ENCODE measurements around the gene TMEM86B. TPM values are rescaled to one million over a fixed set of nuclear protein-coding genes. Genes with fewer than 3 reads are reported as not detected.
"Not testable (repeated sequence)": the region's sequence is repeated elsewhere in the genome, so short reads cannot be mapped to it uniquely, and the experiment has no call there.

Gene TMEM86B
- total RNA-seq, 1 donor from 2014 or later: 6.4 TPM

GRCh38 chr19:55223291-55224037 is 5.1 kb downstream of the TMEM86B start:
- no peak for DNase-seq (ENCODE audit: low spot score)

- DNase-seq (ENCODE audit: low spot score): no peak
These were observed 8.0 kb downstream of the TMEM86B start for GRCh38 chr19:55220525-55220924.

- DNase-seq (ENCODE audit: low spot score): peak; percentile 77
These were observed 11.9 kb downstream of the TMEM86B start for GRCh38 chr19:55216461-55217198.

- DNase-seq (ENCODE audit: low spot score): no peak
These were observed 15.0 kb downstream of the TMEM86B start for GRCh38 chr19:55213547-55213946.

GRCh38 chr19:55212447-55212846 is 16.1 kb downstream of the TMEM86B start:
- no peak for DNase-seq (ENCODE audit: low spot score)

- no peak for DNase-seq (ENCODE audit: low spot score)
These were observed 18.7 kb downstream of the TMEM86B start for GRCh38 chr19:55209693-55210472.

GRCh38 chr19:55208880-55209692 is 19.5 kb downstream of the TMEM86B start, which contains the start of gene PTPRH:
TSS of gene PTPRH (minus strand) at chr19:55209501. CDS start at chr19:55209433, 68 bp downstream.
- no peak for DNase-seq (ENCODE audit: low spot score)

- DNase-seq (ENCODE audit: low spot score): peak; percentile 77
These were observed 21.7 kb downstream of the TMEM86B start for GRCh38 chr19:55206664-55207500.

GRCh38 chr19:55202199-55202598 is 26.4 kb downstream of the TMEM86B start:
- DNase-seq (ENCODE audit: low spot score): not testable (repeated sequence)

GRCh38 chr19:55199620-55200204 is 28.9 kb downstream of the TMEM86B start:
- DNase-seq (ENCODE audit: low spot score): no peak

GRCh38 chr19:55198651-55199050 is 29.9 kb downstream of the TMEM86B start:
- no peak for DNase-seq (ENCODE audit: low spot score)

- DNase-seq (ENCODE audit: low spot score): no peak
These were observed 31.0 kb downstream of the TMEM86B start for GRCh38 chr19:55197528-55197927.

- DNase-seq (ENCODE audit: low spot score): no peak
These were observed 31.8 kb downstream of the TMEM86B start for GRCh38 chr19:55196803-55197202.

- no peak for DNase-seq (ENCODE audit: low spot score)
These were observed 35.1 kb downstream of the TMEM86B start for GRCh38 chr19:55193481-55193880.

GRCh38 chr19:55189403-55189835 is 39.1 kb downstream of the TMEM86B start:
- peak; percentile 79 for DNase-seq (ENCODE audit: low spot score)

- DNase-seq (ENCODE audit: low spot score): no peak
These were observed 39.9 kb downstream of the TMEM86B start for GRCh38 chr19:55188625-55189024.

GRCh38 chr19:55186080-55186479 is 42.5 kb downstream of the TMEM86B start:
- no peak for DNase-seq (ENCODE audit: low spot score)

GRCh38 chr19:55181740-55182139 is 46.8 kb downstream of the TMEM86B start:
- no peak for DNase-seq (ENCODE audit: low spot score)

GRCh38 chr19:55179606-55180484 is 48.7 kb downstream of the TMEM86B start, which contains the start of gene SYT5:
TSS of gene SYT5 (minus strand) at chr19:55180289. CDS start at chr19:55179041, 1,248 bp downstream.
- no peak for DNase-seq (ENCODE audit: low spot score)

All from ureter (tissue), 1 donor.